IMR-90 (cell line): ENCODE measurements around the gene ADAM12. TPM values are rescaled to one million over a fixed set of nuclear protein-coding genes. Genes with fewer than 3 reads are reported as not detected.

ENCODE experiments used
- ATAC-seq: fragments of 200-7000 bp; cut with Tn5 transposase; 2 replicates; pipeline ENCODE4 v1.9.1; 2020; ENCODE audit warnings: low read depth, mild to moderate bottlenecking, moderate library complexity
- BruUV-seq: library from RNA; stranded (reverse); fragments of 400-500 nt; replicated peaks from 2 replicates; lab custom pipeline; 2021; lab: Mats Ljungman, UMichigan
- CTCF ChIA-PET: fragments of 300-600 bp; formaldehyde crosslinking; extraction: SDS; loops from one replicate; lab custom pipeline; 2021; ENCODE audit warnings: antibody characterized with exemption; lab: Yijun Ruan, JAX
- POLR2A ChIA-PET: fragments of 300-600 bp; sonication (Branson Sonifier 250); formaldehyde crosslinking; loops from one replicate; lab custom pipeline; 2022; ENCODE audit warnings: antibody characterized with exemption; ENCODE audit not compliant: unreplicated experiment; lab: Charles Lee
- DNase-seq: peaks from one replicate; pipeline ENCODE4 v3.0.0; 2013
- H2AFZ ChIP-seq: replicated peaks from 2 replicates; pipeline ENCODE3; 2013; ENCODE audit warnings: low read length, mild to moderate bottlenecking; ENCODE audit not compliant: poor library complexity
- H2AK5ac ChIP-seq: 2 replicates; pipeline ENCODE4 v1.6.1; 2013; ENCODE audit warnings: low read depth, low read length, inconsistent platforms
- H2AK9ac ChIP-seq: replicated peaks from 2 replicates; pipeline ENCODE3; 2013; ENCODE audit warnings: mild to moderate bottlenecking, low read depth, low read length, moderate library complexity; ENCODE audit not compliant: poor library complexity
- H2BK120ac ChIP-seq: 2 replicates; pipeline ENCODE4 v1.6.1; 2013; ENCODE audit warnings: low read depth, low read length, inconsistent platforms
- H2BK15ac ChIP-seq: 3 replicates; pipeline ENCODE4 v1.6.1; 2013; ENCODE audit warnings: low read depth, low read length, inconsistent platforms
- H2BK20ac ChIP-seq: 2 replicates; pipeline ENCODE4 v1.6.1; 2013; ENCODE audit warnings: low read depth, mild to moderate bottlenecking, inconsistent platforms, low read length, moderate library complexity
- H2BK5ac ChIP-seq: 2 replicates; pipeline ENCODE4 v1.6.1; 2013; ENCODE audit warnings: mild to moderate bottlenecking, low read depth, low read length, inconsistent platforms; ENCODE audit not compliant: poor library complexity, severe bottlenecking
- H3K14ac ChIP-seq: replicated peaks from 2 replicates; pipeline ENCODE4 v1.6.1; 2013; ENCODE audit warnings: low read depth, low read length, inconsistent platforms
- H3K18ac ChIP-seq: 2 replicates; pipeline ENCODE4 v1.6.1; 2013; ENCODE audit warnings: low read depth, low read length, control low read depth
- H3K23ac ChIP-seq: 2 replicates; pipeline ENCODE4 v1.6.1; 2013; ENCODE audit warnings: low read depth, low read length, inconsistent platforms
- H3K27ac ChIP-seq: 2 replicates; pipeline ENCODE4 v1.5.1; 2013; ENCODE audit warnings: mild to moderate bottlenecking, control low read depth, low read length; ENCODE audit not compliant: insufficient read depth
- H3K27me3 ChIP-seq: 2 replicates; pipeline ENCODE4 v1.6.1; 2013; ENCODE audit warnings: low read length; ENCODE audit not compliant: control insufficient read depth, insufficient read depth
- H3K36me3 ChIP-seq: 2 replicates; pipeline ENCODE4 v1.6.1; 2013; ENCODE audit warnings: low read length, mixed read lengths; ENCODE audit not compliant: control insufficient read depth, insufficient read depth
- H3K4ac ChIP-seq: 2 replicates; pipeline ENCODE4 v1.6.1; 2013; ENCODE audit warnings: low read depth, low read length, inconsistent platforms
- H3K4me1 ChIP-seq: 2 replicates; pipeline ENCODE4 v1.6.1; 2013; ENCODE audit warnings: low read length, mixed read lengths; ENCODE audit not compliant: control insufficient read depth, insufficient read depth
- H3K4me2 ChIP-seq: 2 replicates; pipeline ENCODE4 v1.6.1; 2013; ENCODE audit warnings: low read depth, mild to moderate bottlenecking, control low read depth, low read length, moderate library complexity
- H3K4me3 ChIP-seq: 2 replicates; pipeline ENCODE4 v1.5.1; 2013; ENCODE audit warnings: low read depth, mild to moderate bottlenecking, control low read depth, low read length, moderate library complexity; ENCODE audit not compliant: insufficient read depth
- H3K56ac ChIP-seq: 2 replicates; pipeline ENCODE4 v1.6.1; 2013; ENCODE audit warnings: low read length, inconsistent platforms; ENCODE audit not compliant: insufficient read depth; ENCODE audit errors: extremely low read depth
- H3K79me1 ChIP-seq, 2 experiments: 2 replicates each; pipeline ENCODE4 v1.6.1; 2013; ENCODE audit warnings: low read length in 2 of 2, inconsistent platforms in 1 of 2, low read depth in 1 of 2
- H3K9ac ChIP-seq: 2 replicates; pipeline ENCODE4 v1.6.1; 2013; ENCODE audit warnings: low read depth, low read length, control low read depth
- H3K9me1 ChIP-seq: 2 replicates; pipeline ENCODE4 v1.6.1; 2013; ENCODE audit warnings: low read length, inconsistent platforms; ENCODE audit not compliant: insufficient read depth
- H3K9me3 ChIP-seq: 2 replicates; pipeline ENCODE4 v1.6.1; 2013; ENCODE audit warnings: low read length; ENCODE audit not compliant: control insufficient read depth, insufficient read depth
- H4K20me1 ChIP-seq: 2 replicates; pipeline ENCODE4 v1.6.1; 2013; ENCODE audit warnings: low read length, inconsistent platforms; ENCODE audit not compliant: insufficient read depth
- H4K5ac ChIP-seq: 2 replicates; pipeline ENCODE4 v1.6.1; 2013; ENCODE audit warnings: mild to moderate bottlenecking, low read depth, low read length, control low read depth
- H4K8ac ChIP-seq, 2 experiments: 2 replicates each; pipeline ENCODE4 v1.6.1; 2013; ENCODE audit warnings: low read depth in 2 of 2, low read length in 2 of 2, control low read depth in 1 of 2, inconsistent platforms in 1 of 2
- H4K91ac ChIP-seq: 2 replicates; pipeline ENCODE4 v1.6.1; 2013; ENCODE audit warnings: low read depth, low read length, inconsistent platforms; ENCODE audit not compliant: insufficient read depth
- CEBPB ChIP-seq: IDR thresholded peaks from 2 replicates; pipeline ENCODE4 v1.6.1; 2012; ENCODE audit warnings: low read depth, low read length, improper control_type of control experiment
- CHD1 ChIP-seq: IDR thresholded peaks from 2 replicates; pipeline ENCODE4 v1.6.1; 2012; ENCODE audit warnings: low read depth, low read length, improper control_type of control experiment
- POLR2A ChIP-seq: IDR thresholded peaks from 2 replicates; pipeline ENCODE4 v1.6.1; 2012; ENCODE audit warnings: mild to moderate bottlenecking, low read depth, low read length
- RAD21 ChIP-seq: IDR thresholded peaks from 2 replicates; pipeline ENCODE4 v1.6.1; 2012; ENCODE audit warnings: low read length, improper control_type of control experiment
- WGBS, 2 experiments: methylation state at CpG; one replicate each; pipeline versions ENCODE4 v1.1.5 to v1.1.7; 2013; ENCODE audit warnings: missing lambda C conversion rate in 2 of 2; ENCODE audit not compliant: insufficient read length in 1 of 2; ENCODE audit errors: extremely low coverage in 2 of 2; 5-methylcytosine and 5-hydroxymethylcytosine counted together
- dilution Hi-C: fragments of 300-500 bp; cut with HindIII; formaldehyde crosslinking; loops from one replicate; pipeline ENCODE4 v1.14.3; 2018; ENCODE audit warnings: low sequenced_read_pairs; ENCODE audit not compliant: unreplicated experiment
- in situ Hi-C: fragments of 300-500 bp; cut with MboI; formaldehyde crosslinking; loops from 3 replicates; pipeline ENCODE4 v1.14.3; 2019; ENCODE audit warnings: low sequenced_read_pairs, inconsistent platforms, mixed read lengths
- intact Hi-C: fragments of 100-400 bp; cut with micrococcal nuclease; formaldehyde crosslinking; loops from 2 replicates; pipeline ENCODE4 v1.10.0; 2022
- polyA plus RNA-seq, 3 experiments: library from polyadenylated mRNA; depleted of rRNA; stranded (reverse); fragments of >200 nt; gene quantifications; 2 replicates each; pipeline ENCODE4 v1.2.3, GENCODE V29; 2012; ENCODE audit warnings: low replicate concordance in 1 of 3
- total RNA-seq: library from RNA; depleted of rRNA; stranded (reverse); fragments of >200 nt; gene quantifications from 2 replicates; pipeline ENCODE4 v1.2.3, GENCODE V29; 2012
- TF ChIP-seq, protein P1 (sequence below): fragments of 150-350 bp; IDR thresholded peaks from 2 replicates; pipeline ENCODE4 v1.6.1; 2016; ENCODE audit warnings: low read depth, mild to moderate bottlenecking, low read length, moderate library complexity, borderline replicate concordance

ADAM12 gene
- total and polyA plus RNA-seq, 2 of the 4 experiments (the other 2 are of a cell fraction): 9.6 to 10.2 TPM

GRCh38 chr10:126160571-126160970 is 227.7 kb downstream of the ADAM12 start:
- DNase-seq: no peak
- H3K4me2 ChIP-seq: no peak overlapping the region
- H3K9ac ChIP-seq: no peak overlapping the region
- H2AK5ac ChIP-seq: no peak overlapping the region
- POLR2A ChIA-PET: no interaction called here
- no peak overlapping the region for H4K91ac ChIP-seq
- no peaks in the 10 kb centered on the region; the same call in 1 of the 2 replicates for H4K20me1 ChIP-seq
- H2BK20ac ChIP-seq: no peak overlapping the region
- no peak overlapping the region for H4K8ac ChIP-seq
- no peak overlapping the region for H3K56ac ChIP-seq
- dilution Hi-C loops: no loop called here
- no peak overlapping the region for H4K5ac ChIP-seq
- H3K18ac ChIP-seq: no peak overlapping the region
- no peaks in the 10 kb centered on the region for H3K4me1 ChIP-seq
- CTCF ChIA-PET: interaction anchor here (0.5 to 1.4 kb wide), 5 partner anchors 8 to 226 kb away, joined by 3 to 5 read pairs (median 3); no protein-coding TSS in a partner anchor
- peaks cover 10% of the 10 kb centered on the region for H3K27me3 ChIP-seq
- H2AK9ac ChIP-seq: no peak overlapping the region
- H2BK120ac ChIP-seq: no peak overlapping the region
- TF ChIP-seq, protein P1, sequence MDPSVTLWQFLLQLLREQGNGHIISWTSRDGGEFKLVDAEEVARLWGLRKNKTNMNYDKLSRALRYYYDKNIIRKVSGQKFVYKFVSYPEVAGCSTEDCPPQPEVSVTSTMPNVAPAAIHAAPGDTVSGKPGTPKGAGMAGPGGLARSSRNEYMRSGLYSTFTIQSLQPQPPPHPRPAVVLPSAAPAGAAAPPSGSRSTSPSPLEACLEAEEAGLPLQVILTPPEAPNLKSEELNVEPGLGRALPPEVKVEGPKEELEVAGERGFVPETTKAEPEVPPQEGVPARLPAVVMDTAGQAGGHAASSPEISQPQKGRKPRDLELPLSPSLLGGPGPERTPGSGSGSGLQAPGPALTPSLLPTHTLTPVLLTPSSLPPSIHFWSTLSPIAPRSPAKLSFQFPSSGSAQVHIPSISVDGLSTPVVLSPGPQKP: no peak
- no peak for TF ChIP-seq RAD21
- TF ChIP-seq CHD1: no peak
- TF ChIP-seq POLR2A: no peak
- TF ChIP-seq CEBPB: no peak
- H3K14ac ChIP-seq: no peak overlapping the region
- BruUV-seq: no TSS peak
- no peak overlapping the region for H2BK5ac ChIP-seq
- no peak overlapping the region for H3K4ac ChIP-seq
- H2BK15ac ChIP-seq: no peak overlapping the region
- no peak for ATAC-seq
- H2AFZ ChIP-seq: no peak overlapping the region
- H3K36me3 ChIP-seq: no peaks in the 10 kb centered on the region
- in situ Hi-C loops: no loop called here
- H3K27ac ChIP-seq: no peak overlapping the region
- WGBS, 2 experiments: 92% methylated on average over 5 of the region's 5 CpGs; no CpG with 5 or more reads in 1 of the 2 experiments
- intact Hi-C loops: loop anchor here (2.0 kb wide), 2 partner anchors 178 to 344 kb away; no protein-coding TSS in a partner anchor
- no peaks in the 10 kb centered on the region for H3K9me1 ChIP-seq
- no peaks in the 10 kb centered on the region for H3K9me3 ChIP-seq
- H3K79me1 ChIP-seq: no peaks in the 10 kb centered on the region
- no peak overlapping the region for H3K4me3 ChIP-seq
- H3K23ac ChIP-seq: no peak overlapping the region
